GM03348 (cell line): ENCODE data around the gene INPP5D.
A peak's percentile ranks its signal among the peaks of the same experiment; 100 is the strongest.
"Not testable (repeated sequence)": the region's sequence is repeated elsewhere in the genome, so short reads cannot be mapped to it uniquely, and the experiment has no call there.

Experiments
- DNase-seq: peaks from one replicate; pipeline ENCODE4 v3.0.0; 2012; ENCODE audit warnings: low spot score

INPP5D gene

GRCh38 chr2:233032551-233033320 is 27.4 kb upstream of the INPP5D start, which contains the start of gene NEU2:
TSS of gene NEU2 (plus strand) at chr2:233032672. CDS start at chr2:233032672, 0 bp downstream.
- DNase-seq: peak; percentile 56

- DNase-seq: peak; percentile 23
Observed at GRCh38 chr2:233033672-233034071, 26.5 kb upstream of the INPP5D start.

GRCh38 chr2:233034091-233034882 is 25.9 kb upstream of the INPP5D start:
- DNase-seq: no peak

- no peak for DNase-seq
Observed at GRCh38 chr2:233035426-233036161, 24.5 kb upstream of the INPP5D start.

- DNase-seq: no peak
Observed at GRCh38 chr2:233036162-233036838, 23.8 kb upstream of the INPP5D start.

- peak; percentile 30 for DNase-seq
Observed at GRCh38 chr2:233037078-233037477, 23.1 kb upstream of the INPP5D start.

GRCh38 chr2:233039212-233039845 is 20.8 kb upstream of the INPP5D start:
- no peak for DNase-seq

- DNase-seq: no peak
Observed at GRCh38 chr2:233039846-233040530, 20.2 kb upstream of the INPP5D start.

GRCh38 chr2:233040571-233040970 is 19.6 kb upstream of the INPP5D start:
- no peak for DNase-seq

- no peak for DNase-seq
Observed at GRCh38 chr2:233041722-233042323, 18.3 kb upstream of the INPP5D start.

- no peak for DNase-seq
Observed at GRCh38 chr2:233042549-233042948, 17.6 kb upstream of the INPP5D start.

GRCh38 chr2:233044974-233045605 is 15.1 kb upstream of the INPP5D start:
- no peak for DNase-seq

- no peak for DNase-seq
Observed at GRCh38 chr2:233047206-233047605, 12.9 kb upstream of the INPP5D start.

GRCh38 chr2:233047667-233048066 is 12.5 kb upstream of the INPP5D start:
- DNase-seq: no peak

- DNase-seq: no peak
Observed at GRCh38 chr2:233048569-233049193, 11.5 kb upstream of the INPP5D start.

- DNase-seq: no peak
Observed at GRCh38 chr2:233049194-233049761, 10.9 kb upstream of the INPP5D start.

GRCh38 chr2:233051241-233052149 is 8.6 kb upstream of the INPP5D start:
- DNase-seq: peak; percentile 71

GRCh38 chr2:233052517-233052916 is 7.6 kb upstream of the INPP5D start:
- DNase-seq: not testable (repeated sequence)
